DMS53 treated with DMSO at 0.1 percent for 48 hours (cell line): ENCODE measurements around the gene TXNIP.

Experiments
- DNase-seq: peaks from one replicate; lab custom pipeline; 2025; ENCODE audit not compliant: unreplicated experiment; lab: John Stamatoyannopoulos, UW

Gene TXNIP

DNA sequence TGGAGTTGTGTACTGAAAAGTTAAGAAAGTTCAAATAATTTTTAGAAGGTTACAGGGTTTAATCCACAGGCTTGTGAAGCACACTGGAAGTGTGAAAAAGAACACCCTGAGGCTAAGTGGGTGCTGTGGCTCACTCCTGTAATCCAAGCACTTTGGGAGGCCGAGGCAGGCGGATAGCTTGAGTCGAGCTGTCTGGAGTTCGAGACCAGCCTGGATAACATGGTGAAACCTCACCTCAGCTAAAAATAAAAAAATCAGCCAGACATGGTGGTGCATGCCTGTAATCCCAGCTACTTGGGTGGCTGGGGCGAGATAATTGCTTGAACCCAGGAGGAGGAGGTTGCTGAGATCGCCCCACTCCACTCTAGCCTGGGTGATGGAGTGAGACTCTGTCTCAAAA, 9.8 kb downstream of the TXNIP start:
- no peak for DNase-seq

DNA sequence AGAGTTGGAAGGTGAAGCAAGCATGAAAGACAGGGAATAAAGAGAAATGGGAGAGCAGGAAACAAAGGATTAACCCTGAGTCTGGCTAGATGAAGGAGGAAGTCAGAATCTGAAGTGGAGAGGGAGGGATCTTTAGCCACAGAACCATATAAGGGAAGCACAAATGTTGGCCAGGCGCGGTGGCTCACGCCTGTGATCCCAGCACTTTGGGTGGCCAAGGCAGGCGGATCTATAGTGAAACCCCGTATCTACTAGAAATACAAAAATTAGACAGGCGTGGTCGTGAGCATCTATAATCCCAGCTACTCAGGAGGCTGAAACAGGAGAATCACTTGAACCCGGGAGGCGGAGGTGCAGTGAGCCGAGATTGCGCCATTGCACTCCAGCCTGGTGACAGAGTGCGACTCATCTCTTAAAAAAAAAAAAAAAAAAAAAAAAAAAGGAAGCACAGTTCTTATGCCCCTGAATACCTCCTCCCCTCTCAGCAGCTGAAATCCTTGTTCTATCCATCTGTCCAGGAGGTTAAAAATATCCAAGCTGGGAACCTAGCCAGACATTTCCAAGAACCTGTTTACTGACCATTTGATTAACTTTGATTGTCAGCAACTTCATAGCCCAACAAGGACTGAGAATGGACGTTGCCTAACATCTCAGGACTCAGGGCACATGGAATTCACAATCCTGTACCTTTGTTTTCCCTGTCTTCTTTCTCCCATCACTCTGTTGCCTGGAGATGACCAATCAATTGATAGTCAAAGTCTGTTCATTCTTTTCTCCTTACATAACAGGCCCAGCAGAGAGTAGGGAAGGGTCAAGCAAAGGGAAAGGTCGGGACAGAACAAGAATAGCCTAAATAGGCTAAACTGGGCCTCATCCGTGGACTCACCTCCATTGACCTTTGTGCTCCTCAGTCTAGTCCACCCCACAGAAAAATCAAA, 10.6 kb downstream of the TXNIP start:
- peak; percentile 90 for DNase-seq

DNA sequence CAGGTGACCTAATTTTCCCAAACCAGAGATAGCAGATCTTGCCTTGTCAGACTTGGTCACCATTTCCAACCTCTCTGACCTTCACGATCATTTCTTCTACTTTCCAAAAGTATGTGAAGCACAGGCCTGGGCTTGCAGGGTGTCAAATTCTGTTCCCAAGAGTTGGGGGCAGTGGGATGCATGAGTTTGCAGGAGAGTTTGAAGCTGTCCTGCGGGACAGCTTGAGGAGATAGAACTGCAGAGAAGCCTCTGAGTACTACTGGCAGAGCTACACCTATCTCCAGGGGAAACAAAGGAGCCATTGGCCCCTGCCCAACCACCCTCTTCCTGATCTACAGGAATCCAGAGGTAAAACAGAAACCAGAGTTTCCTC, 11.3 kb downstream of the TXNIP start:
- DNase-seq: no peak

DNA sequence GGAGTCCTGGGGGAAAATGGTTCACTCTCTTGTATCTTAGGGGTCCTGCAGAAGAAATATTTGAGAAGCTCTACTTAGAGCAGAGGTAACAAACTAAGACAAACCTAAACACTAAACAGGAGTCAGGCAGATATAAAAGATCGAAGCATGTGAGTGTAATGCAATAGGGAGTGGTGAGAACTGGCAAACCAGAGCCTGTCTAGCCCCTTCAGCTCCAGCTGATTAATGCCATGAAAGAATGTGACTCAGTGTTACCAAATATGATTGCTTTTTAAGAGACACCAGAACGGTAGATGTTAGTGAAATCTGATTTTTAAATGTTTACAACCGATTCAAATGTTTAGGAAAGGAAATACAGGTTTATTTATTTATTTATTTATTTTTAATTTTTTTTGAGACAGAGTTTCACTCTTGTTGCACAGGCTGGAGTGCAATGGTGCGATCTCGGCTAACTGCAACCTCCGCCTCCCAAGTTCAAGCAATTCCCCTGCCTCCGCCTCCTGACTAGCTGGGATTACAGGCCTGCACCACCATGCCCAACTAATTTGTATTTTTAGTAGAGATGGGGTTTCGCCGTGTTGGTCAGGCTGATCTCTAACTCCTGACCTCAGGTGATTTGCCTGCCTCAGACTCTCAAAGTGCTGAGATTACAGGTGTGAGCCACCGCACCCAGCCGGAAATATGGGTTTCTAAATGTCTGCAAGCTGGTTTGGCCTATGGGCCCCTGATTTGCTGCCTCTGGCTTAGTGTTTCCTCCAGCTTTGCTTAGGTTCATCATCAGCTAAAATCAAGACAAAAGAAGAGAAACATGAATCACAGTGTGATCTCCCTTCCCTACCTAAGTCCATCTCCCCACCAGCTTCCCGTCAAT, 12.2 kb downstream of the TXNIP start:
- no peak for DNase-seq

DNA sequence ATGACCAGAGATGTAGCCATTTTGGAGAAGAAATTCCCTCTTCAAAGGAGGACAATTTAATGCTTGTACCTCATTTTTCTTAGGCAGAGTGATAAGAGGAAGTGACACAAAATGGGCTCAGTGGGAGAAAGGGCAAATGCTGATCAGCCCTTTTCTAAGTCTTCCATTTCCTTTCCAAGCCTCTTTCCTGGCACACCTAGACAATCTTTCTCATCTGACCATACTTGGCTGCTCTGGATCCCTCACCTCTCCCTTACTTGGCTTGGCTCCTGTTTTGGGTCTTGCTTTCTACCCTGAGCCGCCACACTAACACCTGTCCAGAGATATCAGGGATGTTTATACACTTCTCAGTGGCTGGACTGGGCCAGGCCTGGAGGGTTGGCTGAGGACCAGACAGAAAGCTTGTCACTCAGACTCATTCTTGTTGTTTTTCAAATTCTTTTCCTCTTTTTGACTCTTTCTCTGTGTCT, 13.1 kb downstream of the TXNIP start:
- no peak for DNase-seq

DNA sequence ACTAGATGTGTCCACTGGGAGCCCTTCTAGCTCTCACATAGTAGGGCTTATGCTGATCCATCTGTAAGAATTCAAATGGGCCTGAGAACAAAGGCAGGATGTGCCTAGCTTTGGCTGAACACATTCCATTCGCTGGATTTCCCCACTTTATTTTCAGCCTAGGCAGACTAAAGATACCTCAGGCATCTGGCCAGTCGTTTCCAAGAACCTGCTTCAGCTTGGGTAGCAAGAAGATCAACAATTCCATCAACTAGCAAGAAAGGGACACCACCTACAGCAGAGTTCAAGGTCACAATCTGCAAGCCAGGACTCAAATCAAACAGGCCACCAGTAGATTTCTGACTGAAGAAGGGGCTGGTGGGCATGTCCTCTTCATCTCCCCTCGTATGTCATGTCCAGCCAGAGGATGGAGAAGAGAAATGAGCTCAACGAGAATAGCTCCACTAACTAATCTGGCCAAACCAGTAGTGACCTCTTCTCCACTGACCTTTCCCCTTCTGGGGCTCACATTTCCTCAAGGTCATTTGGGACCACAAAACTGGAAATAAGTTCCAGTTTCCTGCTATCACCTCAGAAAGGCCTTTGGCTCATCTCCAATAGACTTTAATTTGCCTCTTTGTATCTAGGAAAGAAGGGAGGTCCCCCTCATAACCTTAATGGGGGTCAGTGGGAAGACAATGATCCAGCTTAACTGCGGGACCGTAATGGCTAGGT, 14.2 kb downstream of the TXNIP start:
- no peak for DNase-seq

DNA sequence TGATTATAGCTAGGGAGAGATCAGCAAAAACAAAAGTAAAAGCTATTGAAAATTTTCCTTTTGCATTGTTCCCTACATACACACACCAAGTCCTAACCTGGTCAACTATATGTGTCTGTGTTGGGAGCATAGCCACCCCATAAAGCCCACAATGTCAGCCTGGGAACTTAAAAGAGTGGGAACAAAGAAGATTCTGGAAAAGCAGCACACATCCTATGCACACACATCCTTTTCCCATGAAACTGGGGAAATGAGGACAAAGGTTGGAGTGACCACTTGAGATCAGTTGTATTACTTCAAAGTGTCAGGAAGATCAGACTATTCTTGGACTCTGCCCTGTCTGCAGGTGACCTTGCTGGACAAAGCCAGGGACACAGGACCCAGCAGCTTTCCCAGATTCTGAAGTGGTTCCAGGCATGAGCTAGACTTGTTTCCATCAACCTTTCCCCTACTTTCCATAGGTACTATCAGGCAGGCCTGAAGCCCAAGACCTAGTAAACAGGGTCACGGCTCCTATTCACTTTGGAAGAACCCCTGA, 15.9 kb downstream of the TXNIP start:
- no peak for DNase-seq

DNA sequence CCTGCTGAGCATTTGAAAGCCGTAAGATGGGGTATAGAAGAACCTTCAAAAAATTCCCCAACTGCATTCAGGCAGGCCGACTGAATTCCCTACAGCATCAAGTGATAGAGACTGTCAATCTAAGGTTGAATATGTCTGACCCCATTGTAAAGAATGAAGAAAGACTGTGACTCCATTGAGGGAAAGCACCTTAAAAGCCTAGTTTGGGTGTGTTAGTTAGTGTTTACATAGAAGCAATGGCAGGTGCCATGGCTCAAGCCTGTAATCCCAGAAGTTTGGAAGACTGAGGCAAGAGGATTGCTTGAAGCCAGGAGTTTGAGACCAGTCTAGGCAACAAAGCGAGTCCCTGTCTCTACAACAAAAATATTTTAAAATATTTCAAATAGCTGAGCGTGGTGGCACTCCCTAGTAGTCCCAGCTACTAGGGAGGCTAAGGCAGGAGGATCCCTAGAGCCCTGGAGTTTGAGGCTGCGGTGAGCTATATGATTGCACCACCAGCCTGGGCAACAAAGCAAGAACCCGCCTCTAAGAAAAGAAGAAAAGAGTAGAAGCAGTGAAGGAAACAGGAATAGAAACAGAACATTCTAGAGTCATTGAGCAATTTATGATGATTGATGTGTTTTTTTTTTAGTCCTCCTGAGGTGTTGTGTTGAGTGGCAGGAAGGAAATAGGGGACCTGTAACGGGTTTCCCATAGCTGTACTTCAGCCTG, 16.5 kb downstream of the TXNIP start:
- DNase-seq: no peak

DNA sequence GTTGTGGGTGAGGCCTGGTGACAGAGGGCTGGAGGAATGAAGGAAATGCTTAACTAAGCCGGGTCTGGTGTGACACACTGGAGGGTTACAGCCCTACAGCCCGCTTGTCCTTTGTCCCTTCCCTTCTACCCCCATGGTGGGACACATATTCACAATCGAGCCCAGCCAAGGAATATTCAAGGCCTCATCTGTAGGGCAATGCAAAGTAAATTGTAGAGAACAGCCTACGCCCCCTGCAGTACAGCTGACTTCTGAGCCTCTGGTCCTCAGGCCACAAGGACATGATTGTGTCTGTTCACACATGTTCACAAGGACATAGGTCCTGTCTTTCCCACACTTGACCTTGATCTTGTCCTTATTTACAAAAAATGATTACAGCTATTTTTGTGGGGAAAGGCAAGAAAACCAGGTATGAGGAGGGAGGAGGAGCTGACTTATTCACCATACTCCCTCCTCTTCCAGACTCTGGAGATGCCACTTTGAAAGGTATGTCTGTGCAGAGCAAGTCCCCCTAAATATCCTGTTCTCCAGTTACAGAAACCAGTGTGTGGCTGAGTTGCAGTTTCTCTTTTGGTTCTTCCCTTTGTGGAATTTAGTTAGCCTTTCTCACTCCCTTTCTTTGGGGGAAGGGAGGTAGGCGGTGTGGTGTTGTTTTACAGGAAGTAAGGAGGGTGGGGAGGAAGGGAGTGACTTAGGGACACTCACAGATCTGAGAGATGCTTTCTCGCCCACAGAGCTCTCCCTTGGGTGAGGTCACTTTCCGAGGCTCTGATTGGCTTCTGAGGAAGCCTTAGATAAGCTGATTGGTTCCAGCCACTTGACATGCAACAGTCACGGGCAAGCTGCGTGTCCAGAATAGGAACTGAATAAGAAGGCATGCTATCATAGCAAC, 17.3 kb downstream of the TXNIP start:
- DNase-seq: peak; percentile 98

DNA sequence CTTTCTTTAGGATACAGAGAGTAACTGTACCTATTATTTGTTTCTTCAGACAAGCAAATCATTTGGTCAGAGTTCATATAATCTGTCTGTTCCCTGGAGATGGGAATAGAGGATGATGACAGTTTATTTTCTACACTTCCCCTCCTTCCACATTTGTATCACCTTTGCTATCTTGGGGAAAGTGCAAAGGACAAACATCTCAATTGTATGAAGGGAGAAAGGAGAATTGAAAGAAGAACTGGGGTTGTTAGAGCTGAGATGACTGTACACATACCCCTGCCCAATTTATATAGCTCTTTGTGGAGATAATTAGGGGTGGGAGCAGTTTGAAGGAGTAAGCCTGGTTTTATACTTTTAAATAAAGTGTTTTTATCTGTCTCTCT, 17.9 kb downstream of the TXNIP start:
- no peak for DNase-seq

DNA sequence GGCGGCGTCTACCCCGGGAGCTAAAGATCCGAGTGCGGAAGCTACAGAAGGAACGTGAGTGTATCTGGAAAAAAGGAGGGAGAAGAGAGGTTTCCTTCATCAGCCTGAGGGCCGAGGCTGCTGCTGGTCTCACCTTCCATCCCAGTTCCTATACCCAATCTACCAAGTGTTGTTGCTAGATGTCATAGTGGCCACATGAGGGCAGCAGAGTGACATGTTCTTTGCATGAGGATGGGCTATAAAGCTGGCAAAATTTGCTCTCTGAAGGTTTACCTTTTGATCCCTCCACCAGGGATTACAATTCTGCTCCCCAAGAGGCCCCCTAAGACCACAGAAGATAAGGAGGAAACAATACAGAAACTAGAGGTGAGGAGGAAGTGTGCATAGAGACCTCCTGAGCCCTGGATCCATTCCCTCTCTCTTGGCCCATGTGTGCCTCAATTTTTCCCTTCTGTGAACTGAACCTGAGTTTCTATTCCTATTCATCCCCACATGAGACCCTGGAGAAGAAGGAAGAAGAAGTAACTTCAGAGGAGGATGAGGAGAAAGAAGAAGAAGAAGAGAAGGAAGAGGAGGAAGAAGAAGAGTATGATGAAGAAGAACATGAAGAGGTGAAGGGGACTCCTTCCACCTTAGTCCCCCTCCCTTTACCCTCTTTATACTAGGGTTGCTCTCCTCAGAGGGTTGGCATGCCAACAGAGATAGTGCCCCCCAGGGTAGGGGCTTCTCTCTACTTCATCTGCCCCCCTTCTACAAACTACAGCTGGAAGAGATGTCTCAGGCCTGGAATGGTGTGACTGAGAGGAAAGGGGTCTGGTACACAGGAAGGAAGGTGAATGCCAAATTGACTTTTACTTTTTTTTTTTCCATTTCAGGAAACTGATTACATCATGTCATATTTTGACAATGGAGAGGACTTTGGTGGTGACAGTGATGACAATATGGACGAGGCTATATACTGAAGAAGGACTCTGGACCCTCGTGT, 18.6 kb downstream of the TXNIP start:
- peak; percentile 88 for DNase-seq

DNA sequence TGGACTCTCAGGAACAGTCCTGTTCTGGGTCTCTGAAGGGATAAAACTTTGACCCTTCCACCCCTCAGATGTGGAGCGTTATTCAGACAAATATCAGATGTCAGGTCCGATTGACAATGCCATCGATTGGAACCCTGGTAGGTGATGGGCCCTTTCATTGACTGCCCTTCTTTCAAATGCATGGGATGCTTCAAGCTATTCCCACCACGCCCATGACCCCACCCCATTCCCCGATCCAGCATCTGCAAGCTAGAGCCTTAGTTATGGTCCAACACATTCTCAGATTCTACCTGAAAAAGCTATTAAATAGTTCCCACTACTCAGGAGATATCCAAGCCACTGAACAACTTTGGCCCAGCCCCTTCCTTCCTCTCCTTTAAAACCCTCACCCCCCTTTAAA, 19.4 kb downstream of the TXNIP start:
- no peak for DNase-seq

DNA sequence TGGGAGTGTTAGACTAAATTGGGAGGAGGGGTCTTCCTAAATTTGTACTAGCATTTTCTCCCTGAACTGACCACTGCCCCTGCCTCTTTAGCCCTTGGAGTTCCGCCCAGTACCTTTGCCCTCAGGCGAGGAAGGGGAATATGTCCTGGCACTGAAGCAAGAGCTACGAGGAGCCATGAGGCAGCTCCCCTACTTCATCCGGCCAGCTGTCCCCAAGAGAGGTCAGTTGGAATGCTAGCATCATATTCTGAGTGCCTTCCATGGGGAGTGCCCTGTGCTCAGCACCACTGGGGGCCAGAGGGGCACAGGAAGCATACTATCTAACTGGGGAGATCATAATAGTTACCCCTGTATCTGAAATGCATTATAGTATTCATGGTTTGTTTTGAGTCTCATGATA, 21.2 kb downstream of the TXNIP start:
- no peak for DNase-seq

DNA sequence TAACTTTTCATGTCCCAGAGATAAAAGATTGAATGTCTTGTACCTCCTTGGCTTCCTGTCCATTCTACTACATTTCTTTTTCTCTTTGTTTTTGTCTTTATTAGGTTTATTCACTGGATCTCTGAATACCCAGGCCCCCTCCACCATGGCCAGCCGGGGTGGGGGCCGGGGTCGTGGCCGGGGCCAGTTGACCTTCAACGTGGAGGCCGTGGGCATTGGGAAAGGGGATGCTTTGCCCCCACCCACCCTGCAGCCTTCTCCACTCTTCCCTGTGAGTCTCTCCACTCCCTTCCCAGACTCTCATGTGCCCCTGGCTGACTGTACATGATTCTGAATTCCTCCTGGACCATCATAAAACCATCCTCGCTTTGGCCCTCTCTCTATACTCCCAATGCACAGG, 21.7 kb downstream of the TXNIP start:
- DNase-seq: no peak

DNA sequence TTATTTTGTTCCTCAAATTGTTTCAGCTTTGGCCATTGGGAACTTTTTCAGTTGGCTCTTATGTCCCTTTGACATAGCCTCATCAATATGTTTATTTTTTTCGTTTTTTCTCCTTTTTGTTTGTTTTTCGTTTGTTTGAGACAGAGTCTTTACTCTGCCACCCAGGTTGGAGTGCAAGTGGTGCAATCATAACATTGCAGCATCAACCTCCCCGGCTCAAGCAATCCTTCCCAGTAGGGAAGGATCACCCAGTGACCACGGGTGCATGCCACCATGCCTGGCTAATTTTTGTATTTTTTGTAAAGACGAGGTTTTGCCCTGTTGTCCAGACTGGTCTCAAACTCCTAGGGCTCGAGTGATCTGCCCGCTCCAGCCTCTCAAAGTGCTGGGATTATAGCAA, 23.8 kb downstream of the TXNIP start:
- no peak for DNase-seq

DNA sequence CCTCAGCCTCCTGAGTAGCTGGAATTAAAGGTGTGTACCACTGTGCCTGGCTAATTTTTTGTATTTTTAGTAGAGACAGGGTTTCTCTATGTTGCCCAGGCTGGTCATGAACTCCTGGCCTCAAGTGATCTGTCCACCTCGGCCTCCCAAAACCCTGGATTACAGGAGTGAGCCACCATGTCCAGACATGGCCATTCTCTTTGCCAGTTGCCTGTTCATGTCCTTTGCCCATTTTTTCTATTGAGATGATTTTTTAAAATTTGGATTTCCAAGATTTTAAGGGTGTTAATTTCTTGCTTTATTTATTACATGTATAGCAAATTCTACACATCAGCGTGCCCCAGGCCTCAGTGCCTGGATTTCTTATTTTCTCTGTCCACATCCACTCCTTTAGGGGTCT, 29.1 kb downstream of the TXNIP start:
- no peak for DNase-seq

DNA sequence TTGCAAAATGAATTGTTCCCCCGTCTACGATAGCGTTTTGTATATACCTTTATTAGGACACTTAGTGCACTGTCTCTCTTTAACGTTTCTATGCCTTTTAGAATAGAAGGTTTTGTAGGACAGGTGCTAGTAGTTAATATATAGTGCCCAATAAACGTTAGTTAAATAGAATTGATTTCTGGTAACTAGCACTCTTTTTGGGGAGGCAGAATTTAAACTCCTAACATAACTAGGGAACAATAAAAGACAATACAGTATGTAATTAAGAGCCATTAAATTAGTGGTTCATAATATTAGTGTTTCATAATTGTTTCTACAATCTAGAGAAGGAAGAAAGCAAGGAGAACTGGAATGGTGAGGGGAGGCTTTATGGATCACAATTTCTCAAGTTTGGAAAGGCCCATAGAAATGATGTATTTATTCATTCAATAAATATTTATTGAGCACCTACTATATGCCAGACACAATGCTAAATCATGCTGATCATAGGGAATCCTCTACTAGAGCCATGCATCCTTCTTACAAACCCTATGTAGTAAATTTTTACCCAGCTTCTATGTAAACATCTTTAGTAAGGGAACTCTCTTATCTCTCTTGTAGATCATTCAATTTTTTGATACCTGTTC, 31.1 kb downstream of the TXNIP start:
- no peak for DNase-seq
